ENCODE results near the gene ARFGEF2. TPM values are rescaled to one million over a fixed set of nuclear protein-coding genes. Genes with fewer than 3 reads are reported as not detected.

ARFGEF2 gene
- total RNA-seq = 46.6 and 54.4 TPM in 2 replicates

GRCh38 chr20:48921168-48921882 lies at the start of gene ARFGEF2:
ARFGEF2 (plus strand) TSS chr20:48921711; CDS start chr20:48921890, 179 bp downstream.

GRCh38 chr20:49046087-49046900 lies 124.8 kb downstream of the ARFGEF2 start, which contains the start of gene CSE1L:
CSE1L (plus strand) TSS chr20:49046312; CDS start chr20:49058464, 12,152 bp downstream.

Other genes with a start within 250 kb of the ARFGEF2 start
- 21.4 and 24.3 TPM in 2 replicates for gene PREX1, start 93.7 kb upstream of the ARFGEF2 start, total RNA-seq
- 83.6 and 178 TPM in 2 replicates for gene CSE1L, start 124.6 kb downstream of the ARFGEF2 start, total RNA-seq

Data from uterine smooth muscle cell (primary cell).